Nephron (organoid): ENCODE data around the gene APPL1.
"Not testable (repeated sequence)": the region's sequence is repeated elsewhere in the genome, so short reads cannot be mapped to it uniquely, and the experiment has no call there.

Source experiments
- H3K27ac Mint-ChIP-seq, 3 experiments: 2 replicates each; pipeline ENCODE4 v1.8.0; 2020; ENCODE audit warnings: mixed read lengths in 3 of 3, mild to moderate bottlenecking in 2 of 3, moderate library complexity in 1 of 3
- H3K27me3 Mint-ChIP-seq: 2 replicates; pipeline ENCODE4 v1.8.0; 2021; ENCODE audit warnings: low read depth, mild to moderate bottlenecking, moderate library complexity, mixed read lengths
- H3K36me3 Mint-ChIP-seq: 2 replicates; pipeline ENCODE4 v1.8.0; 2020; ENCODE audit warnings: low read depth, mixed read lengths
- H3K4me1 Mint-ChIP-seq: 2 replicates; pipeline ENCODE4 v1.8.0; 2020; ENCODE audit warnings: mixed read lengths
- H3K4me3 Mint-ChIP-seq, 3 experiments: 2 replicates each; pipeline ENCODE4 v1.8.0; 2020; ENCODE audit warnings: mild to moderate bottlenecking in 3 of 3, mixed read lengths in 3 of 3, moderate library complexity in 2 of 3
- H3K9me3 Mint-ChIP-seq: 2 replicates; pipeline ENCODE4 v1.8.0; 2020; ENCODE audit warnings: mixed read lengths
- TF ChIP-seq, protein P1 (sequence below), 3 experiments: fragments of 200-600 bp; sonication (generic); IDR thresholded peaks; one replicate each; pipeline ENCODE4 v1.5.0; 2021; ENCODE audit warnings: antibody characterized with exemption in 3 of 3; ENCODE audit not compliant: unreplicated experiment in 3 of 3

Gene APPL1

DNA sequence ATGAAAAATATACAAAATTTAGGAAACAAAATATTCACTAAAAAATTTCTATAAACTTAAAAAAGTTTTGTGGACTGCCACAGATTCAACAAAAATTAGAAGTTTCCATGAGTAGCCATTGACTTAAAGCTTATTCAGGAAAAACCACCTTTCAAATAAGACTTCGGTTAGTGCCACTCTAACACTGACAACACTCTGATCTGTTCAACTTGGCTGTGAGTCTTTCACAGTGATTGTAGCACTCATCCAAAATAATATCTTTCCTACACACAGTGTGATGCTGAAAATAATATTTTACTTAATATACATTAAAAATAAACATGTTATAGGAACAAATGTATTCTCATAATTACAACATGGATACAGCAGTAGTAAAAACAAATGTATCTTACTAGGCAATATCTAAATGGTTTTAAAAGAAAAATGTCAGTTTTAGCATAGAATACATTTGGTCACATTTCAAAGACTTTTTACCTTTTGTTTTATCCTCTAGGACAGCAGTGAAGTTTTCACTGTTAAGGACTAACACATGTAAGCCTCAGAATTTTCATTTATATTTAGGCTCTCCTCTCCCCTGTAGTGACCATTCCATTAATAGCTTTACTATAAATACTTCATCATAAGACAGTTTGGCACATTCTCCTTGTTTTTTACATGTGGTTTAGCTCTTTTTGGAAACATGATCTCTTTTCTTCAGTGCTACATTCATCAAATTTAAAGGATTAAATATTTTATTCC is 64.8 kb downstream of the APPL1 start, which contains the start of gene ASB14:
ASB14 (minus strand) TSS at position 527 of the 738 bp plus-strand sequence. CDS start 652 bp downstream, outside the sequence.
- TF ChIP-seq, protein P1, sequence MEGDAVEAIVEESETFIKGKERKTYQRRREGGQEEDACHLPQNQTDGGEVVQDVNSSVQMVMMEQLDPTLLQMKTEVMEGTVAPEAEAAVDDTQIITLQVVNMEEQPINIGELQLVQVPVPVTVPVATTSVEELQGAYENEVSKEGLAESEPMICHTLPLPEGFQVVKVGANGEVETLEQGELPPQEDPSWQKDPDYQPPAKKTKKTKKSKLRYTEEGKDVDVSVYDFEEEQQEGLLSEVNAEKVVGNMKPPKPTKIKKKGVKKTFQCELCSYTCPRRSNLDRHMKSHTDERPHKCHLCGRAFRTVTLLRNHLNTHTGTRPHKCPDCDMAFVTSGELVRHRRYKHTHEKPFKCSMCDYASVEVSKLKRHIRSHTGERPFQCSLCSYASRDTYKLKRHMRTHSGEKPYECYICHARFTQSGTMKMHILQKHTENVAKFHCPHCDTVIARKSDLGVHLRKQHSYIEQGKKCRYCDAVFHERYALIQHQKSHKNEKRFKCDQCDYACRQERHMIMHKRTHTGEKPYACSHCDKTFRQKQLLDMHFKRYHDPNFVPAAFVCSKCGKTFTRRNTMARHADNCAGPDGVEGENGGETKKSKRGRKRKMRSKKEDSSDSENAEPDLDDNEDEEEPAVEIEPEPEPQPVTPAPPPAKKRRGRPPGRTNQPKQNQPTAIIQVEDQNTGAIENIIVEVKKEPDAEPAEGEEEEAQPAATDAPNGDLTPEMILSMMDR (IDR thresholded peaks at IDR 0.05; ENCODE audit: unreplicated experiment in 3 of 3): no peak
- H3K4me1 Mint-ChIP-seq: peaks cover 10% of the 10 kb centered on the region
- H3K9me3 Mint-ChIP-seq: no peaks in the 10 kb centered on the region
- no peak within 1 kb of the TSS for H3K27ac Mint-ChIP-seq
- peaks cover 3% of the 10 kb centered on the region for H3K27me3 Mint-ChIP-seq
- no peak within 1 kb of the TSS for H3K4me3 Mint-ChIP-seq
- no peaks in the 10 kb centered on the region for H3K36me3 Mint-ChIP-seq

DNA sequence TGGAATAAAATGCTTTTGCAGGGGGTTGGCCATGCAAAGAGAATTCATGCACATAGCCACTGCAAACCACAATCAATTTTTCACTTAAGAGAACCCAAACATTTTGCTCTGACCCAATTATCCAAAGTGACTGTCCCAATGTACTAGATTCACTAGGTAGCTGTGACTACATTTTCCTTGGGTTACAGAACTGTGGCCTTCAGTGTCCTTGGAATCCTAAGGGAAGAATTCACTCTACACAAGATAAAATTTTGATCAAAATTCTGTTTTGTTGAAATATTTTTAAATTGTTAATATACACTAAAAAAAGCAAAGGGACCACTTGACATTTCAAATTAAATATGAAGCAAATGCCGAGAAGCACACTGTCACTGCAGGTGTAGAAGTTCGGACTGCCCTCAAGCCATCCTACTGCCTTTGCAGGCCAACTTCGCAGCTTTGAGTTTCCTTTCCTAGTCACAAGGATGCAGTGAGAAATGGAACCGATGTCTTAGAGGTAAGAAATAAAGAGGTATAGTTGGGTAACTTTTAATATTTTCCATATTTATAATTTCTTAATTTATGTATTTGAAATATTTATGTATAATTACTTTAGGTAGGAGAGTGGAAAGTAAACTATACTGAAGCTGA is 65.5 kb downstream of the APPL1 start:
- H3K9me3 Mint-ChIP-seq: no peaks in the 10 kb centered on the region
- TF ChIP-seq, protein P1 (IDR thresholded peaks at IDR 0.05; ENCODE audit: unreplicated experiment in 3 of 3): no peak
- peaks cover 10% of the 10 kb centered on the region for H3K4me1 Mint-ChIP-seq
- H3K27ac Mint-ChIP-seq: no peak overlapping the region
- no peak overlapping the region for H3K4me3 Mint-ChIP-seq
- no peaks in the 10 kb centered on the region for H3K36me3 Mint-ChIP-seq
- peaks cover 3% of the 10 kb centered on the region for H3K27me3 Mint-ChIP-seq

DNA sequence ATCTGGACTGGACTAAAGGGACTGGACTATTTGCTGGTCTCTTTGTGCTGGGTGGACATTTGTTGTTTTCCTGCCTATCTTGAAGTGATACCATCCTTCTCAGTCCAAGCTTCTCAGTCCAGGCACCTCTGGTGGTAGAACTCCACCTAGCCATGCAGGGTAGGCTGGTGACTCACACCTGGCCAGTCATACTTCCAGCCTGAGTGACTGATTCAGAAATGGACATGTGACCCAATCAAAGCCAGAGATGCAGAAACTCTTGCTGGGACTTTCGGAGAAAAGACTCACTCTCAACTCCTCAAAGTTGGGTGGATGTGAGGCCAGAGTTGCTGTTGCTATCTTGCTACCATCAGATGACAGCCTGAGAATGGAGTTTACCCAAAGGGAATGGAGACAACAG is 70.5 kb downstream of the APPL1 start:
- no peaks in the 10 kb centered on the region for H3K9me3 Mint-ChIP-seq
- H3K36me3 Mint-ChIP-seq: no peaks in the 10 kb centered on the region
- H3K4me3 Mint-ChIP-seq: no peak overlapping the region
- no peak overlapping the region for H3K27ac Mint-ChIP-seq
- TF ChIP-seq, protein P1 (IDR thresholded peaks at IDR 0.05; ENCODE audit: unreplicated experiment in 3 of 3): no peak
- H3K27me3 Mint-ChIP-seq: peaks cover 3% of the 10 kb centered on the region
- no peaks in the 10 kb centered on the region for H3K4me1 Mint-ChIP-seq

DNA sequence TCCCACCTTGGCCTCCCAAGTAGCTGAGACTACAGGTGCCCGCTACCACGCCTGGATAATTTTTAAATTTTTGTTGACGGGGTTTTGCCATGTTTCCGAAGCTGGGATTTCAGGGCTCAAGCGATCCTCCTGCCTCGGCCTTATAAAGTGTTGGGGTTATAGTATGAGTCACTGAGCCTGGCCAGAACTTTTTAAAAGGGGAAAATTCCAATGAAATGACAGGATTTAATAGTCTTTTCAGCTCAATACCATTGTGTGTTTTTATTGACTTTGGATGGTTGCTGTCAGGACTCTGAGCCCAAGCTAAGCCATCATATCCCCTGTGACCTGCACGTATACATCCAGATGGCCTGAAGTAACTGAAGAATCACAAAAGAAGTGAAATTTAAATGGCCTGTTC is 76.0 kb downstream of the APPL1 start:
- H3K27ac Mint-ChIP-seq, H3K4me1 Mint-ChIP-seq, H3K36me3 Mint-ChIP-seq, H3K4me3 Mint-ChIP-seq, H3K27me3 Mint-ChIP-seq, H3K9me3 Mint-ChIP-seq: not testable (repeated sequence)

DNA sequence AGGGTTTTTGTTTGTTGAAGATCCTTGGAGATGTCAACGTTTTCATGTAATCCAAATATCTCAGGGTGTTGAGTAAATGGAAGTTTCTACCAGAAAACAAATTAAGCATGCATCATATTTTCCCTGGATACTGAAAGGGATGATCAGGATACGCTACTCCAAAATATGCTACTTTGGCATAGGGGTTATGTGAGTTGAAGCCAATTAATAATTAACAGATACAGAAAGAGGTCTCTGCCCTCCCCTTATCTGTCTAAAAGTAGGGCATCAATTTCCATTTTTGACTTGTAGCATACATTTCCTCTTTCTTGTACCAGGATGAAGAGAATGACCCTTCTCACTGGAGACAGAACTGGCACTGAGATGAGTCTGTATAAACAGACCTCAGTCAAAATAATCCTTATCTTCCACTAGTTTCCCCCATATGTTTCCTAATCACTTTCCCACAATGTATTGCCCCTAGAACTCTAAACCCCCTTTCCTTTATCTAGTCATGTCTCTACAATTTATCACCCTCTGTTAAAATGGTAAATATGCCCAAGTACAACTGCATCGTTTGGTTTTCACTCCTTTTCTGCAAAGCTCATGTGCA is 82.3 kb downstream of the APPL1 start:
- H3K27me3 Mint-ChIP-seq: no peaks in the 10 kb centered on the region
- no peaks in the 10 kb centered on the region for H3K36me3 Mint-ChIP-seq
- no peaks in the 10 kb centered on the region for H3K9me3 Mint-ChIP-seq
- no peak overlapping the region for H3K27ac Mint-ChIP-seq
- H3K4me3 Mint-ChIP-seq: no peak overlapping the region
- no peaks in the 10 kb centered on the region for H3K4me1 Mint-ChIP-seq
- TF ChIP-seq, protein P1 (IDR thresholded peaks at IDR 0.05; ENCODE audit: unreplicated experiment in 3 of 3): no peak

DNA sequence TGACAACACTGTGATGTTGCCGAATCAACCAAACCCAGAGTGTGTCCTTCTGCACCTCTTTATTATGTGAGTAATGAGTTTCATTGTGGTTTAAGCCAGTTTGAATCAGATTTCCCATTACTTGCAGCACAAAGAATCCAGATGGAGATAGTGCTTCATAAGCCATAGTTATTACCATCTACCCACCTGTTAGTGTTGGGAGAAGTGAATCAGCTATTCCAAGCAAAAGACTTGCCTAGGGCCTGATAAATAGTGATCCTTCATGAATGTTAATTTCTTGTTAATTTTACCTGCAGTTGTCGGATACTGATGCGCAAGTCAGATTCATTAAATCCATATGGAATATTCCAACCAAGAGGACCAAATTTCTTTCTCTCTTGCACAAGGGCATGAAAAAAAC is 86.7 kb downstream of the APPL1 start:
- Mint-ChIP-seq H3K9me3 (peaks cover 12% of the 10 kb centered on the region), H3K27ac (no peak overlapping the region), H3K4me3 (no peak overlapping the region), H3K27me3 (peaks cover 5% of the 10 kb centered on the region), H3K36me3 (no peaks in the 10 kb centered on the region), H3K4me1 (no peaks in the 10 kb centered on the region)
- TF ChIP-seq, protein P1 (IDR thresholded peaks at IDR 0.05; ENCODE audit: unreplicated experiment in 3 of 3): no peak
